ENCODE data around the gene PTOV1.

The PTOV1 gene

GRCh38 chr19:49866933-49867782, 16.2 kb downstream of the PTOV1 start, which contains the start of gene PNKP (continued):
- no peak for TF ChIP-seq TSHZ1 (tag by site-specific recombination; IDR thresholded peaks at IDR 0.05; ENCODE audit: borderline replicate concordance)
- no peak for TF ChIP-seq ZNF140 (tag by site-specific recombination; IDR thresholded peaks at IDR 0.05)
- no peak for TF ChIP-seq BCL11A (tag by site-specific recombination; IDR thresholded peaks at IDR 0.05; ENCODE audit: low read depth)
- TF ChIP-seq OSR2 (tag by site-specific recombination; IDR thresholded peaks at IDR 0.05), result no peak
- TF ChIP-seq PRDM4 (tag by site-specific recombination; IDR thresholded peaks at IDR 0.05), result no peak
- TF ChIP-seq ZNF2 (tag by site-specific recombination; IDR thresholded peaks at IDR 0.05), result peak; percentile 59; the same call in 1 of the 2 replicates
- TF ChIP-seq ZBTB21 (tag by site-specific recombination; IDR thresholded peaks at IDR 0.05), result no peak; the same call in 1 of the 2 replicates
- TF ChIP-seq ZNF548 (tag by site-specific recombination; IDR thresholded peaks at IDR 0.05), result no peak
- peak; percentile 73; the same call in 1 of the 2 replicates for TF ChIP-seq MZF1 (tag by site-specific recombination; IDR thresholded peaks at IDR 0.05; ENCODE audit: borderline replicate concordance)
- TF ChIP-seq TCF7L2 (IDR thresholded peaks at IDR 0.05; ENCODE audit: borderline replicate concordance, low read depth, low read length), result no peak
- no peak for TF ChIP-seq ZNF510 (tag by site-specific recombination; IDR thresholded peaks at IDR 0.05; ENCODE audit: insufficient replicate concordance)
- TF ChIP-seq ZNF658 (tag by site-specific recombination; IDR thresholded peaks at IDR 0.05), result no peak
- no peak for TF ChIP-seq ZNF211 (tag by site-specific recombination; IDR thresholded peaks at IDR 0.05; ENCODE audit: low read depth)
- TF ChIP-seq ZNF239 (tag by site-specific recombination; IDR thresholded peaks at IDR 0.05), result no peak
- TF ChIP-seq ZSCAN30 (tag by site-specific recombination; IDR thresholded peaks at IDR 0.05), result no peak
- TF ChIP-seq ZNF585B (tag by site-specific recombination; IDR thresholded peaks at IDR 0.05), result no peak
- no peak for TF ChIP-seq ZNF223 (tag by site-specific recombination; IDR thresholded peaks at IDR 0.05)
- TF ChIP-seq ZNF174 (tag by site-specific recombination; IDR thresholded peaks at IDR 0.05), result no peak
- peak; percentile 11; the same call in 1 of the 2 replicates for TF ChIP-seq RBAK (tag by site-specific recombination; IDR thresholded peaks at IDR 0.05)
- 0 out of 2 replicates have a peak, but pooled peaks have one; percentile 6 for TF ChIP-seq ZNF169 (tag by site-specific recombination; IDR thresholded peaks at IDR 0.05)
- TF ChIP-seq ZNF768 (tag by site-specific recombination; IDR thresholded peaks at IDR 0.05), result no peak
- TF ChIP-seq ZNF529 (tag by site-specific recombination; IDR thresholded peaks at IDR 0.05; ENCODE audit: insufficient replicate concordance), result no peak
- no peak for TF ChIP-seq ZNF148 (tag by site-specific recombination; IDR thresholded peaks at IDR 0.05; ENCODE audit: borderline replicate concordance)
- TF ChIP-seq TRIM28 (IDR thresholded peaks at IDR 0.05; ENCODE audit: borderline replicate concordance, low read length), result no peak
- peak; percentile 12; the same call in 1 of the 2 replicates for TF ChIP-seq ZNF394 (tag by site-specific recombination; IDR thresholded peaks at IDR 0.05; ENCODE audit: borderline replicate concordance)
- TF ChIP-seq ZNF266 (tag by site-specific recombination; IDR thresholded peaks at IDR 0.05; ENCODE audit: low read depth), result no peak
- TF ChIP-seq ZNF423 (tag by site-specific recombination; IDR thresholded peaks at IDR 0.05), result no peak
- no peak for TF ChIP-seq ZNF26 (tag by site-specific recombination; IDR thresholded peaks at IDR 0.05)
- peak; percentile 90 for TF ChIP-seq GLIS2 (tag by site-specific recombination; IDR thresholded peaks at IDR 0.05)
- no peak for TF ChIP-seq ZNF791 (tag by site-specific recombination; IDR thresholded peaks at IDR 0.05)
- no peak for TF ChIP-seq ZFP41 (tag by site-specific recombination; IDR thresholded peaks at IDR 0.05; ENCODE audit: borderline replicate concordance)

All from HEK293 (cell line).